ENCODE results near the gene FAM98C.
"Not testable (repeated sequence)": the region's sequence is repeated elsewhere in the genome, so short reads cannot be mapped to it uniquely, and the experiment has no call there.

The FAM98C gene

GRCh38 chr19:38409631-38410133 is 6.8 kb downstream of the FAM98C start:
- Histone ChIP-seq H3K9me3 (replicated peaks; ENCODE audit: insufficient read depth, low read length) (no peaks in the 10 kb centered on the region), H3K79me2 (ENCODE audit: low read length) (no peaks in the 10 kb centered on the region), H3K27me3 (replicated peaks; ENCODE audit: insufficient read depth, low read length) (peaks cover 38% of the 10 kb centered on the region), H3K4me2 (ENCODE audit: low read depth, low read length) (no peak overlapping the region), H3K36me3 (replicated peaks; ENCODE audit: insufficient read depth, low read length) (no peaks in the 10 kb centered on the region), H2AFZ (ENCODE audit: low read length) (no peak overlapping the region), H4K20me1 (ENCODE audit: insufficient read depth, low read length) (no peaks in the 10 kb centered on the region), H3K4me1 (ENCODE audit: low read length) (no peaks in the 10 kb centered on the region), H3K9me2 (replicated peaks; ENCODE audit: insufficient read depth, low read length) (no peaks in the 10 kb centered on the region), H3K27ac (ENCODE audit: low read length) (no peak overlapping the region), H3K4me3 (ENCODE audit: low read length) (no peak overlapping the region), H3F3A (ENCODE audit: insufficient read depth, low read length) (no peaks in the 10 kb centered on the region), H3K9ac (ENCODE audit: low read length) (no peak overlapping the region)
- DNase-seq: no peak
- no peak for TF ChIP-seq EZH2 (optimal IDR thresholded peaks at IDR 0.05; ENCODE audit: low read depth, low read length)
- no peak for TF ChIP-seq CTCF (IDR thresholded peaks at IDR 0.05; ENCODE audit: low read length)
- no peak for TF ChIP-seq EZH2phosphoT487 (IDR thresholded peaks at IDR 0.05; ENCODE audit: low read length)

GRCh38 chr19:38410407-38410806 is 7.5 kb downstream of the FAM98C start:
- not testable (repeated sequence) for H3K4me3 ChIP-seq (ENCODE audit: low read length); H4K20me1 ChIP-seq (ENCODE audit: insufficient read depth, low read length); H3K79me2 ChIP-seq (ENCODE audit: low read length); H3K4me1 ChIP-seq (ENCODE audit: low read length); H2AFZ ChIP-seq (ENCODE audit: low read length); H3K9ac ChIP-seq (ENCODE audit: low read length); H3K9me2 ChIP-seq (replicated peaks; ENCODE audit: insufficient read depth, low read length); H3K4me2 ChIP-seq (ENCODE audit: low read depth, low read length); DNase-seq; H3K27ac ChIP-seq (ENCODE audit: low read length); H3K9me3 ChIP-seq (replicated peaks; ENCODE audit: insufficient read depth, low read length); H3F3A ChIP-seq (ENCODE audit: insufficient read depth, low read length); H3K36me3 ChIP-seq (replicated peaks; ENCODE audit: insufficient read depth, low read length)
- peaks cover 44% of the 10 kb centered on the region for H3K27me3 ChIP-seq (replicated peaks; ENCODE audit: insufficient read depth, low read length)

GRCh38 chr19:38411041-38411712 is 8.3 kb downstream of the FAM98C start:
- Histone ChIP-seq H3K4me1 (ENCODE audit: low read length) (no peaks in the 10 kb centered on the region), H3K4me3 (ENCODE audit: low read length) (no peak overlapping the region), H3K9me3 (replicated peaks; ENCODE audit: insufficient read depth, low read length) (no peaks in the 10 kb centered on the region), H4K20me1 (ENCODE audit: insufficient read depth, low read length) (no peaks in the 10 kb centered on the region), H3F3A (ENCODE audit: insufficient read depth, low read length) (no peaks in the 10 kb centered on the region), H3K79me2 (ENCODE audit: low read length) (no peaks in the 10 kb centered on the region), H3K27ac (ENCODE audit: low read length) (no peak overlapping the region), H3K36me3 (replicated peaks; ENCODE audit: insufficient read depth, low read length) (no peaks in the 10 kb centered on the region), H3K9ac (ENCODE audit: low read length) (no peak overlapping the region), H2AFZ (ENCODE audit: low read length) (no peak overlapping the region), H3K9me2 (replicated peaks; ENCODE audit: insufficient read depth, low read length) (no peaks in the 10 kb centered on the region), H3K4me2 (ENCODE audit: low read depth, low read length) (no peak overlapping the region), H3K27me3 (replicated peaks; ENCODE audit: insufficient read depth, low read length) (peaks cover 44% of the 10 kb centered on the region)
- DNase-seq: no peak
- TF ChIP-seq EZH2 (optimal IDR thresholded peaks at IDR 0.05; ENCODE audit: low read depth, low read length) (no peak), CTCF (IDR thresholded peaks at IDR 0.05; ENCODE audit: low read length) (no peak), EZH2phosphoT487 (IDR thresholded peaks at IDR 0.05; ENCODE audit: low read length) (no peak)

- not testable (repeated sequence) for H3K9me2 ChIP-seq (replicated peaks; ENCODE audit: insufficient read depth, low read length); H2AFZ ChIP-seq (ENCODE audit: low read length); H3K4me1 ChIP-seq (ENCODE audit: low read length); H3K4me3 ChIP-seq (ENCODE audit: low read length); H3K9ac ChIP-seq (ENCODE audit: low read length); DNase-seq; H3K79me2 ChIP-seq (ENCODE audit: low read length); H4K20me1 ChIP-seq (ENCODE audit: insufficient read depth, low read length); H3K9me3 ChIP-seq (replicated peaks; ENCODE audit: insufficient read depth, low read length); H3K27ac ChIP-seq (ENCODE audit: low read length); H3K4me2 ChIP-seq (ENCODE audit: low read depth, low read length); H3K36me3 ChIP-seq (replicated peaks; ENCODE audit: insufficient read depth, low read length); H3F3A ChIP-seq (ENCODE audit: insufficient read depth, low read length)
- peaks cover 44% of the 10 kb centered on the region for H3K27me3 ChIP-seq (replicated peaks; ENCODE audit: insufficient read depth, low read length)
These were observed 9.0 kb downstream of the FAM98C start for GRCh38 chr19:38411898-38412297.

All from MM.1S (cell line).